PC-9 (cell line): ENCODE data around the gene RTN1.

Experiments used
- CTCF ChIP-seq: fragments of 200-600 bp; sonication (generic); conservative IDR thresholded peaks from 2 replicates; pipeline ENCODE4 v1.6.1; 2017; ENCODE audit warnings: mixed run types, antibody characterized with exemption, mild to moderate bottlenecking, moderate library complexity
- EZH2 ChIP-seq: fragments of 200-600 bp; sonication (generic); IDR thresholded peaks from 2 replicates; pipeline ENCODE4 v1.8.0; 2017; ENCODE audit warnings: antibody characterized with exemption, low read depth

GRCh38 chr14:59728304-59728703 lies 142.3 kb downstream of the RTN1 start:
- TF ChIP-seq CTCF, result no peak
- TF ChIP-seq EZH2, result no peak
